A549 (cell line): ENCODE data around the gene TRABD2B. TPM values are rescaled to one million over a fixed set of nuclear protein-coding genes. Genes with fewer than 3 reads are reported as not detected.

Source experiments
- ATAC-seq, 2 experiments: fragments of 200-7000 bp in 1 of 2; fragments of >200 bp in 1 of 2; cut with Nextera tagmentation in 1 of 2; cut with Tn5 transposase in 1 of 2; 3 replicates each; pipeline versions ENCODE4 v1.8.0 to v1.9.1; 2018 to 2020; ENCODE audit warnings: mild to moderate bottlenecking in 1 of 2, moderate library complexity in 1 of 2
- CTCF ChIA-PET: fragments of 300-600 bp; sonication (Branson Sonifier 250); formaldehyde crosslinking; extraction: SDS; loops from one replicate; lab custom pipeline; 2021; ENCODE audit warnings: antibody characterized with exemption, inconsistent platforms; lab: Yijun Ruan, JAX
- POLR2A ChIA-PET: fragments of 350-600 bp; formaldehyde crosslinking; extraction: SDS; loops from one replicate; lab custom pipeline; 2021; ENCODE audit warnings: antibody characterized with exemption, inconsistent platforms; lab: Yijun Ruan, JAX
- DNase-seq, 2 experiments: peaks; one replicate each; pipeline versions ENCODE4 v3.0.0 to v3.0.0-alpha.2; 2011 to 2016; ENCODE audit warnings: low read depth in 1 of 2, low spot score in 1 of 2
- FAIRE-seq: peaks from 2 replicates; lab custom pipeline; 2011; peaks lifted over from hg19 to GRCh38; lab: Jason Lieb, UNC
- H3K27ac ChIP-seq, 2 experiments: fragments of >200 bp; sonication (Bioruptor Twin); formaldehyde crosslinking; 3 replicates each; pipeline ENCODE4 v1.5.1; 2016 to 2017
- H3K4me1 ChIP-seq: fragments of >200 bp; sonication (Bioruptor Twin); formaldehyde crosslinking; 3 replicates; pipeline ENCODE4 v1.6.1; 2016
- H3K4me2 ChIP-seq: fragments of >200 bp; sonication (Bioruptor Twin); formaldehyde crosslinking; 3 replicates; pipeline ENCODE4 v1.6.1; 2016
- H3K4me3 ChIP-seq: fragments of >200 bp; sonication (Bioruptor Twin); formaldehyde crosslinking; 3 replicates; pipeline ENCODE4 v1.5.1; 2016
- H3K9me3 ChIP-seq: fragments of >200 bp; sonication (Bioruptor Twin); formaldehyde crosslinking; 3 replicates; pipeline ENCODE4 v1.6.1; 2016
- BHLHE40 ChIP-seq: IDR thresholded peaks from 2 replicates; pipeline ENCODE4 v1.6.1; 2012; ENCODE audit warnings: low read depth, low read length, inconsistent platforms
- CBX8 ChIP-seq: fragments of 200-600 bp; sonication (generic); IDR thresholded peaks from 2 replicates; pipeline ENCODE4 v1.6.1; 2016
- CHD2 ChIP-seq: fragments of 150-350 bp; IDR thresholded peaks from 2 replicates; pipeline ENCODE4 v1.6.1; 2014; ENCODE audit warnings: low read length; ENCODE audit not compliant: partially characterized antibody
- EHF ChIP-seq: fragments of 250-450 bp; sonication (Bioruptor Pico); IDR thresholded peaks from 2 replicates; pipeline ENCODE4 v1.5.0; 2020; ENCODE audit warnings: mild to moderate bottlenecking
- EHMT2 ChIP-seq: fragments of 200-600 bp; sonication (generic); IDR thresholded peaks from 2 replicates; pipeline ENCODE4 v1.6.1; 2016; ENCODE audit warnings: antibody characterized with exemption, low read depth, mild to moderate bottlenecking, moderate library complexity
- FOSB ChIP-seq: fragments of 250-450 bp; sonication (Bioruptor Pico); IDR thresholded peaks from 2 replicates; pipeline ENCODE4 v1.5.0; 2020; ENCODE audit warnings: mild to moderate bottlenecking, moderate library complexity
- FOXS1 ChIP-seq: fragments of 250-450 bp; sonication (Bioruptor Pico); IDR thresholded peaks from 2 replicates; pipeline ENCODE4 v1.5.0; 2020; ENCODE audit warnings: mild to moderate bottlenecking, moderate library complexity
- HOXA7 ChIP-seq: fragments of 250-450 bp; sonication (Bioruptor Pico); IDR thresholded peaks from 2 replicates; pipeline ENCODE4 v1.5.0; 2020; ENCODE audit warnings: mild to moderate bottlenecking, moderate library complexity
- JUN ChIP-seq, 2 experiments: fragments of >200 bp; sonication (Bioruptor Twin); formaldehyde crosslinking; IDR thresholded peaks; 2 replicates in 1 of 2; 3 replicates in 1 of 2; pipeline ENCODE4 v1.6.1; 2016 to 2017
- KDM1A ChIP-seq: fragments of 200-600 bp; sonication (generic); IDR thresholded peaks from 2 replicates; pipeline ENCODE4 v1.6.1; 2016; ENCODE audit warnings: low read depth, mild to moderate bottlenecking
- MYC ChIP-seq: IDR thresholded peaks from 2 replicates; pipeline ENCODE4 v1.6.1; 2012; ENCODE audit warnings: mild to moderate bottlenecking, inconsistent platforms, low read length, improper control_type of control experiment, borderline replicate concordance
- NFE2L2 ChIP-seq: fragments of 150-350 bp; conservative IDR thresholded peaks from 2 replicates; pipeline ENCODE4 v1.6.1; 2014; ENCODE audit warnings: low read length
- POLR2A ChIP-seq: IDR thresholded peaks from 2 replicates; pipeline ENCODE4 v1.6.1; 2012; ENCODE audit warnings: mild to moderate bottlenecking, low read length
- RARB ChIP-seq: fragments of 250-450 bp; sonication (Bioruptor Pico); IDR thresholded peaks from 2 replicates; pipeline ENCODE4 v1.8.0; 2021; ENCODE audit warnings: mild to moderate bottlenecking, moderate library complexity
- RNF2 ChIP-seq: fragments of 200-600 bp; sonication (generic); IDR thresholded peaks from 2 replicates; pipeline ENCODE4 v1.6.1; 2016; ENCODE audit warnings: low read depth, mild to moderate bottlenecking, antibody characterized with exemption, moderate library complexity, borderline replicate concordance
- SMC3 ChIP-seq: fragments of >200 bp; sonication (Bioruptor Twin); formaldehyde crosslinking; IDR thresholded peaks from 3 replicates; pipeline ENCODE4 v1.6.1; 2018; ENCODE audit warnings: inconsistent platforms
- TP53 ChIP-seq: fragments of 250-450 bp; sonication (Bioruptor Pico); IDR thresholded peaks from 2 replicates; pipeline ENCODE4 v1.5.0; 2021; ENCODE audit warnings: mild to moderate bottlenecking, moderate library complexity
- ZNF302 ChIP-seq: fragments of 250-450 bp; sonication (Bioruptor Pico); IDR thresholded peaks from 2 replicates; pipeline ENCODE4 v1.9.0; 2021; ENCODE audit warnings: inconsistent platforms, mild to moderate bottlenecking, moderate library complexity
- ZSCAN20 ChIP-seq: fragments of 250-450 bp; sonication (Bioruptor Pico); IDR thresholded peaks from 2 replicates; pipeline ENCODE4 v1.8.0; 2022; ENCODE audit warnings: mild to moderate bottlenecking, moderate library complexity
- WGBS: methylation state at CpG from one replicate; pipeline ENCODE4 v1.1.6; 2017; ENCODE audit errors: missing lambda C conversion rate; 5-methylcytosine and 5-hydroxymethylcytosine counted together
- polyA plus RNA-seq, 4 experiments: library from polyadenylated mRNA; depleted of rRNA in 3 of 4; stranded (reverse); fragments of >200 nt; fragmentation: RNase III in 1 of 4; extraction: RNeasy Plus Mini Kit Qiagen cat#74134 plus additional on column Dnase treatment in 1 of 4; gene quantifications; 2 replicates in 3 of 4; 3 replicates in 1 of 4; pipeline ENCODE4 v1.2.3, GENCODE V29; 2011 to 2017
- TF ChIP-seq, protein P1 (sequence below): IDR thresholded peaks from 2 replicates; pipeline ENCODE4 v1.6.1; 2012; ENCODE audit warnings: low read depth, borderline replicate concordance
- TF ChIP-seq, protein P2 (sequence below): fragments of 250-450 bp; sonication (Bioruptor Pico); IDR thresholded peaks from 2 replicates; pipeline ENCODE4 v1.5.0; 2020; ENCODE audit warnings: low read depth, mild to moderate bottlenecking, moderate library complexity
- TF ChIP-seq, protein P3 (sequence below): fragments of 450-650 bp; IDR thresholded peaks from 2 replicates; pipeline ENCODE4 v1.6.1; 2014; ENCODE audit warnings: antibody characterized with exemption

The TRABD2B gene
- polyA plus RNA-seq, 2 of the 4 experiments (the other 2 are of a cell fraction) = 0.04 to 0.21 TPM

DNA sequence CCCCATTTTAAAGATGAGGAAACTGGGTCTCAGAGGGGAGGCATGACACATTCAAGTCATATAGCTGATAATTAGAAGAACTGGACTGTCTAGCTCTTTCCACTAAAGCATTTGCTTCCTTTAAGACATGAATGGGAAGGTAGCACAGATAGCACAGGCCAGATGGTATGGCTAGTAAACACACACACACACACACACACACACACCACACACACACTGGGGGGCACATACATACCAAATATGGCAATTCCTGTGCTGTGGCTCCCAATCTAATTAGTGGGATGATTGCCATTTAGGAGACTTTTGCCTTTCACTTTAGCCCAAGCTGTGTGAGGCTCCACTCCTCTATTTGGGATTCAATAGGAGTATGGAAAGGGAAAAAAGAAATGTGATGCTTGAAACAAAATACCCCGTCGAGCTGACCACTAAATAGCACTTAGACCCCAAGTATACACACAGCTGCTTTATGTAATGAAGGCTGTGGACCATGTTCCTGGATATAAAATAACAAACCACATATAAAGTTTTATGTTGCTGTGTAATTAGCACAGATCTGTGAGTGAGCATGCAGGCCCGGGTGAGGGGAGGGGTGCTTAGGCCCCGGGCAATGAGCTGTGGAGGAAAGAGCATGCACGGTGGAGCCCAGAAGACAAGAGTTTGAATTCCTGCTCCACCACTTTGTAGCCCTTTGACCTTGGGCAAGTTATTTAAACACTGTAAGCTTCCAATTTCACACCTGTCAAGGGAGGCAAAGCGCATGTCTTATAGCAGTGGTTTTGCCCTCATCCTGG is 6.8 kb upstream of the TRABD2B start:
- FAIRE-seq (no peak), DNase-seq (no peak), ATAC-seq (no peak)
- CTCF ChIA-PET = no interaction called here
- Histone ChIP-seq H3K4me1 (peaks cover 12% of the 10 kb centered on the region; the same call in 2 of the 3 replicates), H3K27ac (no peak overlapping the region), H3K9me3 (no peaks in the 10 kb centered on the region), H3K4me2 (no peak overlapping the region), H3K4me3 (no peak overlapping the region)
- 76% methylated on average over 6 of the region's 6 CpGs for WGBS
- no peak for TF ChIP-seq SMC3
- no peak for TF ChIP-seq EHMT2
- no peak for TF ChIP-seq NFE2L2
- TF ChIP-seq BHLHE40 = no peak
- no peak for TF ChIP-seq FOXS1 (CRISPR knock-in tag)
- TF ChIP-seq CBX8 = no peak
- no peak for TF ChIP-seq TP53 (CRISPR knock-in tag)
- TF ChIP-seq HOXA7 = no peak
- TF ChIP-seq, protein P1, sequence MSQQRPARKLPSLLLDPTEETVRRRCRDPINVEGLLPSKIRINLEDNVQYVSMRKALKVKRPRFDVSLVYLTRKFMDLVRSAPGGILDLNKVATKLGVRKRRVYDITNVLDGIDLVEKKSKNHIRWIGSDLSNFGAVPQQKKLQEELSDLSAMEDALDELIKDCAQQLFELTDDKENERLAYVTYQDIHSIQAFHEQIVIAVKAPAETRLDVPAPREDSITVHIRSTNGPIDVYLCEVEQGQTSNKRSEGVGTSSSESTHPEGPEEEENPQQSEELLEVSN = no peak
- TF ChIP-seq RARB (CRISPR knock-in tag) = no peak
- TF ChIP-seq KDM1A = no peak
- no peak for TF ChIP-seq ZSCAN20
- POLR2A ChIA-PET = no interaction called here

DNA sequence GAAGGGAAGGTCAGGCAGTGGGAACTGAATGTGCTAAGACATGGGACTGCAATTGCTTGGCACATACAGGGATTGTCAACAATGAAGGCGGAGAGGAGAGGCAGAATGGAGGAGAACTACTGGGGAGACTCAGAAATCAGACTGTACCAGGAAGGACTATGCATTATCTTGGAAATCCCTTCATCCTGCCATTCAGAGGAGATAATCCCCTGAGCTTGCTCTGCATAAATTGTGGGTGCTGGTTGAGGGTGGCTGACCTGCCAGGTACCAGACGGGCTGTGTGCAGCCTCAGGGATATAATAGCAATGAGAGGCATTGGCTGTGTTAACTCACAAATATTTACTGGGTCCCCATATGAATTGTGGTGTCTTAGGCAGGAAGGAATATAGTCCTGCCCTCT is 5.0 kb upstream of the TRABD2B start:
- WGBS = 83% methylated on average over 2 of the region's 2 CpGs
- Histone ChIP-seq H3K9me3 (no peaks in the 10 kb centered on the region), H3K4me2 (no peak overlapping the region), H3K4me1 (peaks cover 12% of the 10 kb centered on the region; the same call in 2 of the 3 replicates), H3K27ac (no peak overlapping the region), H3K4me3 (no peak overlapping the region)
- ATAC-seq (no peak), DNase-seq (no peak), FAIRE-seq (no peak)
- no peak for TF ChIP-seq MYC
- ChIA-PET POLR2A (no interaction called here), CTCF (no interaction called here)

DNA sequence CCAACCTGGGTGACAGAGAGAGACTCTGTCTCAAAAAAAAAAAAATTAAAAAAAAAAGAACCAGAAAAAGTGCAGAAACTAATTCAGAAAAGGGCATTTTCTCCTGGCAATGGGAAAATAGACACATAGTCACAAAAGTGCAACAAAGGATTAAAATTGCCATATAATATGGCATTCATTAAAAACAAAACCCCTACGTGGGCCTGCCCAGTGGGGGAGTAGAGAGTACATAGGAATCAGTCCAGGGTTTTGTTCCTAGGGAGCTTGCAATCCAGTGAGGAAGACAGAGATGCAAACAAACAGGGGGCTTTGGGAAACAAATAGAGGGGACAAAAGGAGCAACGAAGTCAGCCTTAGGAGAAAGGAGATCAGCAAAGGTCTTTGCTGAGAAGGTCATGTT is 4.5 kb upstream of the TRABD2B start:
- H3K9me3 ChIP-seq = no peaks in the 10 kb centered on the region
- TF ChIP-seq RNF2 (no peak), CHD2 (no peak), ZNF302 (CRISPR knock-in tag) (no peak), JUN (IDR thresholded peaks at IDR 0.05) (no peak), FOSB (CRISPR knock-in tag) (no peak), EHF (CRISPR knock-in tag) (no peak), POLR2A (no peak), CBX8 (no peak), BHLHE40 (no peak)
- TF ChIP-seq, protein P2, sequence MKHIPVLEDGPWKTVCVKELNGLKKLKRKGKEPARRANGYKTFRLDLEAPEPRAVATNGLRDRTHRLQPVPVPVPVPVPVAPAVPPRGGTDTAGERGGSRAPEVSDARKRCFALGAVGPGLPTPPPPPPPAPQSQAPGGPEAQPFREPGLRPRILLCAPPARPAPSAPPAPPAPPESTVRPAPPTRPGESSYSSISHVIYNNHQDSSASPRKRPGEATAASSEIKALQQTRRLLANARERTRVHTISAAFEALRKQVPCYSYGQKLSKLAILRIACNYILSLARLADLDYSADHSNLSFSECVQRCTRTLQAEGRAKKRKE = no peak
- TF ChIP-seq, protein P3, sequence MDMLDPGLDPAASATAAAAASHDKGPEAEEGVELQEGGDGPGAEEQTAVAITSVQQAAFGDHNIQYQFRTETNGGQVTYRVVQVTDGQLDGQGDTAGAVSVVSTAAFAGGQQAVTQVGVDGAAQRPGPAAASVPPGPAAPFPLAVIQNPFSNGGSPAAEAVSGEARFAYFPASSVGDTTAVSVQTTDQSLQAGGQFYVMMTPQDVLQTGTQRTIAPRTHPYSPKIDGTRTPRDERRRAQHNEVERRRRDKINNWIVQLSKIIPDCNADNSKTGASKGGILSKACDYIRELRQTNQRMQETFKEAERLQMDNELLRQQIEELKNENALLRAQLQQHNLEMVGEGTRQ = no peak
- POLR2A ChIA-PET = no interaction called here
- FAIRE-seq = no peak
- DNase-seq = no peak
- H3K4me3 ChIP-seq = no peak overlapping the region
- ATAC-seq = no peak
- WGBS = 27% methylated on average over 2 of the region's 2 CpGs
- CTCF ChIA-PET = no interaction called here
- H3K27ac ChIP-seq = no peak overlapping the region
- H3K4me2 ChIP-seq = no peak overlapping the region
- H3K4me1 ChIP-seq = peaks cover 8% of the 10 kb centered on the region; the same call in 2 of the 3 replicates
